ENCODE measurements around the gene H2AZ2.

DNA sequence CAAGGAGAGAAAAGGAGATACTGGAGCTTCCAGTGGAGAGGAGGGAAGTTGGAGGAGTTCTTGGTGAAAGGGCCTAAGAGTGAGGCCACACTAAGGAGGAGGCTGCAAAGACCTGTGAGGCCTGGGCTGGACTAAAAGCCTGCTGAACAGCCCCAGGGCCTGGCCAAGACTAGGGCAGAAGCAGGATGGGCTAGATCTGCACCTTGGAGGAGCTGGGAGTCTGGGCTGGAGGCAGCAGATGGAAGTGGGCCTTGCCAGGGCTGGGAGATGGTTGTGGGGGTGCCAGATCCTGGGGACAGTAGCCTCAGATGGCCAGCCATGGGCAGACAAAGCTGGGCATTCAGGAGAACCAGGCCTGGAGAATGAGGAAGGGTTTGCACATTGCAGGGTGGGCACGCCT, 43.9 kb upstream of the H2AZ2 start:
- TF ChIP-seq, protein P1, sequence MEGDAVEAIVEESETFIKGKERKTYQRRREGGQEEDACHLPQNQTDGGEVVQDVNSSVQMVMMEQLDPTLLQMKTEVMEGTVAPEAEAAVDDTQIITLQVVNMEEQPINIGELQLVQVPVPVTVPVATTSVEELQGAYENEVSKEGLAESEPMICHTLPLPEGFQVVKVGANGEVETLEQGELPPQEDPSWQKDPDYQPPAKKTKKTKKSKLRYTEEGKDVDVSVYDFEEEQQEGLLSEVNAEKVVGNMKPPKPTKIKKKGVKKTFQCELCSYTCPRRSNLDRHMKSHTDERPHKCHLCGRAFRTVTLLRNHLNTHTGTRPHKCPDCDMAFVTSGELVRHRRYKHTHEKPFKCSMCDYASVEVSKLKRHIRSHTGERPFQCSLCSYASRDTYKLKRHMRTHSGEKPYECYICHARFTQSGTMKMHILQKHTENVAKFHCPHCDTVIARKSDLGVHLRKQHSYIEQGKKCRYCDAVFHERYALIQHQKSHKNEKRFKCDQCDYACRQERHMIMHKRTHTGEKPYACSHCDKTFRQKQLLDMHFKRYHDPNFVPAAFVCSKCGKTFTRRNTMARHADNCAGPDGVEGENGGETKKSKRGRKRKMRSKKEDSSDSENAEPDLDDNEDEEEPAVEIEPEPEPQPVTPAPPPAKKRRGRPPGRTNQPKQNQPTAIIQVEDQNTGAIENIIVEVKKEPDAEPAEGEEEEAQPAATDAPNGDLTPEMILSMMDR (IDR thresholded peaks at IDR 0.05): no peak
- no peak for TF ChIP-seq EZH2 (IDR thresholded peaks at IDR 0.05; ENCODE audit: borderline replicate concordance, insufficient read depth, low read depth, low read length, poor library complexity, severe bottlenecking)

Data from B cell (primary cell).